OCI-LY1 (cell line): ENCODE results near the gene MRPS14.
A peak's percentile ranks its signal among the peaks of the same experiment; 100 is the strongest.

Experiments
- H2AFZ ChIP-seq: fragments of 200-600 bp; sonication (generic), shearing (Covaris generic); 2 replicates; pipeline ENCODE4 v1.6.0; 2014; ENCODE audit warnings: antibody characterized with exemption, mild to moderate bottlenecking, low read length
- H3F3A ChIP-seq: fragments of 200-600 bp; sonication (generic), shearing (Covaris generic); 2 replicates; pipeline ENCODE4 v1.6.0; 2014; ENCODE audit warnings: mild to moderate bottlenecking, antibody characterized with exemption, low read length, moderate library complexity; ENCODE audit not compliant: insufficient read depth
- H3K27ac ChIP-seq: fragments of 200-600 bp; sonication (generic); 2 replicates; pipeline ENCODE4 v1.5.1; 2014; ENCODE audit warnings: low read length, mixed run types, mild to moderate bottlenecking, low read depth; ENCODE audit not compliant: poor library complexity, severe bottlenecking
- H3K27me3 ChIP-seq: fragments of 200-600 bp; sonication (generic); 2 replicates; pipeline ENCODE4 v1.6.0; 2014; ENCODE audit warnings: antibody characterized with exemption, mild to moderate bottlenecking, low read length, moderate library complexity; ENCODE audit not compliant: insufficient read depth
- H3K36me3 ChIP-seq: fragments of 200-600 bp; sonication (generic); 2 replicates; pipeline ENCODE4 v1.6.1; 2014; ENCODE audit warnings: mild to moderate bottlenecking, antibody characterized with exemption, low read length, moderate library complexity, mixed read lengths; ENCODE audit not compliant: insufficient read depth
- H3K4me1 ChIP-seq: fragments of 200-600 bp; sonication (generic); 2 replicates; pipeline ENCODE4 v1.5.1; 2014; ENCODE audit warnings: mild to moderate bottlenecking, low read length, moderate library complexity; ENCODE audit not compliant: insufficient read depth, severe bottlenecking
- H3K4me2 ChIP-seq: fragments of 200-600 bp; sonication (generic), shearing (Covaris generic); 2 replicates; pipeline ENCODE4 v1.6.1; 2014; ENCODE audit warnings: low read length
- H3K4me3 ChIP-seq: fragments of 200-600 bp; sonication (generic); 2 replicates; pipeline ENCODE4 v1.5.1; 2014; ENCODE audit warnings: low read length, low read depth, mild to moderate bottlenecking, mixed read lengths; ENCODE audit not compliant: poor library complexity, severe bottlenecking
- H3K79me2 ChIP-seq: fragments of 200-600 bp; shearing (Covaris generic); 2 replicates; pipeline ENCODE4 v1.6.1; 2016; ENCODE audit warnings: mixed run types, low read length, mixed read lengths; ENCODE audit not compliant: insufficient read depth
- H3K9ac ChIP-seq: fragments of 200-600 bp; sonication (generic), shearing (Covaris generic); 2 replicates; pipeline ENCODE4 v1.6.1; 2014; ENCODE audit warnings: mild to moderate bottlenecking, low read length, mixed read lengths
- H3K9me2 ChIP-seq: fragments of 200-600 bp; sonication (generic), shearing (Covaris generic); 2 replicates; pipeline ENCODE4 v1.6.1; 2014; ENCODE audit warnings: low read depth, mild to moderate bottlenecking, low read length, mixed read lengths
- H3K9me3 ChIP-seq: fragments of 200-600 bp; shearing (Covaris generic); 2 replicates; pipeline ENCODE4 v1.6.1; 2014; ENCODE audit warnings: low read length, mixed read lengths
- H4K20me1 ChIP-seq: fragments of 200-600 bp; sonication (generic), shearing (Covaris generic); 2 replicates; pipeline ENCODE4 v1.6.0; 2016; ENCODE audit warnings: mild to moderate bottlenecking, low read length; ENCODE audit not compliant: insufficient read depth
- EZH2 ChIP-seq: fragments of 200-600 bp; sonication (generic), shearing (Covaris generic); IDR thresholded peaks from 2 replicates; pipeline ENCODE4 v1.8.0; 2017; ENCODE audit warnings: borderline replicate concordance, mixed run types, mild to moderate bottlenecking, antibody characterized with exemption, low read length, moderate library complexity, mixed read lengths
- TF ChIP-seq, protein P1 (sequence below): fragments of 200-600 bp; sonication (generic), shearing (Covaris generic); IDR thresholded peaks from 2 replicates; pipeline ENCODE4 v1.5.1; 2017; ENCODE audit warnings: mild to moderate bottlenecking, antibody characterized with exemption, low read length, moderate library complexity, mixed read lengths

Gene MRPS14

DNA sequence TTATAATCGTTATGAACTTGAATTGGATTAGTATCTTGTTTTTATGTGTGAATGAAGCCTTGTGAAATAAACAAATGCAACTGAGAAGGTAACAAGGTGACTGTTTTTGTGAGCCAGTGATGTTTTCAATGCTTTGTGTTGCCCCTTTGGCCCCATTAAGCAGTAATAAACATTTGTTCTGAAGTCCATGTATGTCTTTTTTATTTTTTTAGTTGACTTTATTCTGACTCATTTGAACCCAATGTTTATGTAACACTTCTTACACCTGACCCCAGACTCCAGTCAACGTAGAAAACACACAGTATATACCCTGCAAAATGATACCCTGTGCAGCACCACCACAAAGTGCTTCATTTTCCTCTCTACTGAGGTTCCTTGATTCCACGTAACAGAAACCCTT lies 28.1 kb downstream of the MRPS14 start:
- Histone ChIP-seq H3K9me2 (no peaks in the 10 kb centered on the region), H3K4me1 (peaks cover 17% of the 10 kb centered on the region), H3K9me3 (no peaks in the 10 kb centered on the region), H3K4me3 (no peak overlapping the region), H3K27ac (no peak overlapping the region), H2AFZ (no peak overlapping the region), H3K79me2 (peaks cover 2% of the 10 kb centered on the region), H3K4me2 (no peak overlapping the region), H3K36me3 (peaks cover 65% of the 10 kb centered on the region), H3K9ac (no peak overlapping the region), H3K27me3 (no peaks in the 10 kb centered on the region), H3F3A (no peaks in the 10 kb centered on the region; the same call in 1 of the 2 replicates), H4K20me1 (no peaks in the 10 kb centered on the region)
- TF ChIP-seq, protein P1, sequence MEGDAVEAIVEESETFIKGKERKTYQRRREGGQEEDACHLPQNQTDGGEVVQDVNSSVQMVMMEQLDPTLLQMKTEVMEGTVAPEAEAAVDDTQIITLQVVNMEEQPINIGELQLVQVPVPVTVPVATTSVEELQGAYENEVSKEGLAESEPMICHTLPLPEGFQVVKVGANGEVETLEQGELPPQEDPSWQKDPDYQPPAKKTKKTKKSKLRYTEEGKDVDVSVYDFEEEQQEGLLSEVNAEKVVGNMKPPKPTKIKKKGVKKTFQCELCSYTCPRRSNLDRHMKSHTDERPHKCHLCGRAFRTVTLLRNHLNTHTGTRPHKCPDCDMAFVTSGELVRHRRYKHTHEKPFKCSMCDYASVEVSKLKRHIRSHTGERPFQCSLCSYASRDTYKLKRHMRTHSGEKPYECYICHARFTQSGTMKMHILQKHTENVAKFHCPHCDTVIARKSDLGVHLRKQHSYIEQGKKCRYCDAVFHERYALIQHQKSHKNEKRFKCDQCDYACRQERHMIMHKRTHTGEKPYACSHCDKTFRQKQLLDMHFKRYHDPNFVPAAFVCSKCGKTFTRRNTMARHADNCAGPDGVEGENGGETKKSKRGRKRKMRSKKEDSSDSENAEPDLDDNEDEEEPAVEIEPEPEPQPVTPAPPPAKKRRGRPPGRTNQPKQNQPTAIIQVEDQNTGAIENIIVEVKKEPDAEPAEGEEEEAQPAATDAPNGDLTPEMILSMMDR, result no peak
- TF ChIP-seq EZH2, result no peak

- Histone ChIP-seq H4K20me1 (no peaks in the 10 kb centered on the region), H2AFZ (no peak overlapping the region), H3K4me2 (no peak overlapping the region), H3K36me3 (peaks cover 86% of the 10 kb centered on the region), H3K27ac (no peak overlapping the region), H3K9ac (no peak overlapping the region), H3K4me1 (peaks cover 5% of the 10 kb centered on the region), H3K4me3 (no peak overlapping the region), H3K27me3 (no peaks in the 10 kb centered on the region), H3F3A (no peaks in the 10 kb centered on the region), H3K9me2 (no peaks in the 10 kb centered on the region), H3K79me2 (no peaks in the 10 kb centered on the region), H3K9me3 (no peaks in the 10 kb centered on the region)
- TF ChIP-seq, protein P1, result no peak
- TF ChIP-seq EZH2, result no peak
Observed at GRCh38 chr1:174991473-174991872, 31.8 kb downstream of the MRPS14 start.

DNA sequence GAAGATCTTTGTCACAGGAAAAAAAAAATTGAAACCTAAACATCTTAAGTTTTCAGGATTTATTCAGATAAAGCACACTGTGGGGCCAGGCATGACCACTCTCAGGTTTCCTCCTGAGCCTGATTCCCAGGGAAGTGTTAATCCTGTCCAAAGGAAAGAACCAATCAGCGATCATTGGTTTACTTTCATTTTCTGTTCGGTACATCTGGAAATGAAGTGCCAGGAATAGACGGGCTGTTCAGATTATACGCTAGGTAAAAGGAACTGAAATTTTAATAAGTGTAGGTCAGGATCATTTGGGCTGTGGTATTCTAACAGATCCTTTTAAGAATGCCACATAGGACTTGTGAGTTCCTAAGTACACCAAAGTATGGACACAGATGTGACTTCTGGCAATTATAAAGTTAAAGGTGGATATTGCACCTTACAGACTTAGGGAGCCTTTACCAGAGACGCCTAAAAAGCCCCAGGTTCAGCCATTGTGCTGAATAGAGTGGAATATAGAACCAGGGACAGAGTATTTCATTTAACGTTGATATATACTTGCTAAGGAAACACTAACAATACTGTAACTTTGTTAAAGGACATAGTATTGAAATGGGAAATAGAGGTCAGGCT lies 32.7 kb downstream of the MRPS14 start:
- TF ChIP-seq, protein P1, result no peak
- TF ChIP-seq EZH2, result no peak
- Histone ChIP-seq H3K9me2 (no peaks in the 10 kb centered on the region), H3K36me3 (peaks cover 80% of the 10 kb centered on the region), H3F3A (no peaks in the 10 kb centered on the region), H3K4me3 (no peak overlapping the region), H3K27me3 (no peaks in the 10 kb centered on the region), H3K79me2 (no peaks in the 10 kb centered on the region), H3K4me1 (peaks cover 5% of the 10 kb centered on the region), H3K9ac (peak overlapping the region; percentile 6; the same call in 1 of the 2 replicates), H4K20me1 (no peaks in the 10 kb centered on the region), H3K9me3 (no peaks in the 10 kb centered on the region), H3K27ac (no peak overlapping the region), H3K4me2 (peak overlapping the region; percentile 51), H2AFZ (no peak overlapping the region)
